Neural cell (in vitro differentiated cells): ENCODE measurements around the gene POLK. TPM values are rescaled to one million over a fixed set of nuclear protein-coding genes. Genes with fewer than 3 reads are reported as not detected.

Experiments
- H2AFZ ChIP-seq: fragments of 200-600, 300-800 bp; sonication (generic), shearing (Covaris generic); 2 replicates; pipeline ENCODE4 v1.6.0; 2014; ENCODE audit warnings: low read depth, mild to moderate bottlenecking, antibody characterized with exemption, low read length, moderate library complexity
- H3F3A ChIP-seq: fragments of 200-600 bp; shearing (Covaris generic); 2 replicates; pipeline ENCODE4 v1.6.1; 2016; ENCODE audit warnings: mild to moderate bottlenecking, moderate library complexity, mixed read lengths, antibody characterized with exemption, low read length; ENCODE audit not compliant: insufficient read depth, poor library complexity, severe bottlenecking
- H3K27ac ChIP-seq: fragments of 200-600, 300-800 bp; sonication (generic), shearing (Covaris generic); 2 replicates; pipeline ENCODE4 v1.5.1; 2014; ENCODE audit warnings: mild to moderate bottlenecking, low read length, moderate library complexity
- H3K27me3 ChIP-seq: fragments of 300-800, 200-600 bp; sonication (generic), shearing (Covaris generic); 2 replicates; pipeline ENCODE4 v1.6.0; 2014; ENCODE audit warnings: mild to moderate bottlenecking, low read depth, low read length, moderate library complexity; ENCODE audit not compliant: insufficient read depth
- H3K36me3 ChIP-seq: fragments of 300-800, 200-600 bp; sonication (generic), shearing (Covaris generic); 2 replicates; pipeline ENCODE4 v1.5.1; 2014; ENCODE audit warnings: mild to moderate bottlenecking, antibody characterized with exemption, low read length, moderate library complexity; ENCODE audit not compliant: insufficient read depth
- H3K4me2 ChIP-seq: fragments of 300-800, 200-600 bp; sonication (generic), shearing (Covaris generic); 2 replicates; pipeline ENCODE4 v1.6.0; 2014; ENCODE audit warnings: mild to moderate bottlenecking, low read length
- H3K4me3 ChIP-seq: fragments of 300-800, 200-600 bp; sonication (generic), shearing (Covaris generic); 2 replicates; pipeline ENCODE4 v1.5.1; 2014; ENCODE audit warnings: mild to moderate bottlenecking, low read length, moderate library complexity
- H3K79me2 ChIP-seq: fragments of 200-600 bp; shearing (Covaris generic); replicated peaks from 2 replicates; pipeline ENCODE4 v1.6.0; 2014; ENCODE audit warnings: mild to moderate bottlenecking, low read length, moderate library complexity; ENCODE audit not compliant: insufficient read depth
- H3K9ac ChIP-seq: fragments of 300-800, 200-600 bp; sonication (generic), shearing (Covaris generic); 2 replicates; pipeline ENCODE4 v1.6.1; 2016; ENCODE audit warnings: mild to moderate bottlenecking, low read length, mixed read lengths
- H3K9me2 ChIP-seq: fragments of 200-600 bp; shearing (Covaris generic); 2 replicates; pipeline ENCODE4 v1.6.1; 2016; ENCODE audit warnings: mild to moderate bottlenecking, low read length, mixed read lengths; ENCODE audit not compliant: insufficient read depth
- H3K9me3 ChIP-seq: fragments of 200-600, 300-800 bp; sonication (generic), shearing (Covaris generic); 2 replicates; pipeline ENCODE4 v1.6.1; 2016; ENCODE audit warnings: mild to moderate bottlenecking, mixed run types, low read length, moderate library complexity, mixed read lengths
- H4K20me1 ChIP-seq: fragments of 200-600 bp; shearing (Covaris generic); 2 replicates; pipeline ENCODE4 v1.6.1; 2016; ENCODE audit warnings: mild to moderate bottlenecking, mixed run types; ENCODE audit not compliant: insufficient read depth
- EP300 ChIP-seq: fragments of 450-650 bp; conservative IDR thresholded peaks from 2 replicates; pipeline ENCODE4 v1.6.1; 2014; ENCODE audit warnings: antibody characterized with exemption, mild to moderate bottlenecking, moderate library complexity; ENCODE audit not compliant: poor library complexity, severe bottlenecking
- POLR2AphosphoS5 ChIP-seq: IDR thresholded peaks from 2 replicates; pipeline ENCODE4 v1.6.1; 2012
- SMC3 ChIP-seq: fragments of 450-650 bp; conservative IDR thresholded peaks from 2 replicates; pipeline ENCODE4 v1.6.1; 2014; ENCODE audit warnings: antibody characterized with exemption, mild to moderate bottlenecking, moderate library complexity; ENCODE audit not compliant: poor library complexity
- TAF1 ChIP-seq: IDR thresholded peaks from 2 replicates; pipeline ENCODE4 v1.6.1; 2012; ENCODE audit warnings: low read depth
- polyA plus RNA-seq: library from polyadenylated mRNA; depleted of rRNA; stranded (reverse); fragments of >200 nt; gene quantifications from 2 replicates; pipeline ENCODE4 v1.2.3, GENCODE V29; 2014
- TF ChIP-seq, protein P1 (sequence below): IDR thresholded peaks from 2 replicates; pipeline ENCODE4 v1.6.1; 2012; ENCODE audit warnings: borderline replicate concordance
- TF ChIP-seq, protein P2 (sequence below): fragments of 450-650 bp; IDR thresholded peaks from 2 replicates; pipeline ENCODE4 v1.5.1; 2014; ENCODE audit warnings: antibody characterized with exemption, mild to moderate bottlenecking, moderate library complexity; ENCODE audit not compliant: poor library complexity, severe bottlenecking

Gene POLK
- polyA plus RNA-seq, 1 donor from 2014 or later = 36.4 TPM

- Histone ChIP-seq H3K4me2 (no peak overlapping the region), H3K9ac (no peak overlapping the region), H3K9me3 (no peaks in the 10 kb centered on the region), H3K27ac (no peak overlapping the region), H3K27me3 (no peaks in the 10 kb centered on the region), H3K4me3 (no peak overlapping the region), H4K20me1 (no peaks in the 10 kb centered on the region), H3F3A (no peaks in the 10 kb centered on the region), H3K36me3 (no peaks in the 10 kb centered on the region), H2AFZ (no peak overlapping the region), H3K9me2 (no peaks in the 10 kb centered on the region), H3K79me2 (peaks cover 33% of the 10 kb centered on the region)
- no peak for TF ChIP-seq POLR2AphosphoS5
Observed at GRCh38 chr5:75473463-75473862, 38.2 kb upstream of the POLK start.

DNA sequence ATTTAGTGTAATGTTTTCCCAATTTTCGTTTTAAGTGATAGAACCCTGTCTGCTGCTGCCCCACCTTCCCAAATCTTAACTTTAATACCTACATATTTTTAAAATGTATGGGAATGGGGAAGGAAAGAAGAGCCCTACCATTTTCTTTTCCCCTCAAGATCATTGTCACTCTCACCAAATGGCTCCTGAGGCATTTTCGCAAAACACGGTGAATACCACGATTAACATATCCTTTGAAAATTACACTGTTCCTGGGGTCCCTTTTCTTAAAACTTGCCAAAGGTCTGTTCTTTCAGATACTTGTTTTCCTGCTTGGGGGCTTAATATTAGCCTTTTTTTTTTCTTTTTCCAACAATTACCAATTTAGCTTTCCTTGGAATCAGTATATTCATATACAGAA lies 36.3 kb upstream of the POLK start:
- Histone ChIP-seq H3K9me2 (no peaks in the 10 kb centered on the region), H4K20me1 (no peaks in the 10 kb centered on the region), H3K4me2 (no peak overlapping the region), H3K9me3 (no peaks in the 10 kb centered on the region), H3K36me3 (no peaks in the 10 kb centered on the region), H3K27me3 (no peaks in the 10 kb centered on the region), H2AFZ (no peak overlapping the region), H3K27ac (no peak overlapping the region), H3F3A (no peaks in the 10 kb centered on the region), H3K4me3 (no peak overlapping the region), H3K9ac (no peak overlapping the region), H3K79me2 (peaks cover 20% of the 10 kb centered on the region)
- TF ChIP-seq, protein P1, sequence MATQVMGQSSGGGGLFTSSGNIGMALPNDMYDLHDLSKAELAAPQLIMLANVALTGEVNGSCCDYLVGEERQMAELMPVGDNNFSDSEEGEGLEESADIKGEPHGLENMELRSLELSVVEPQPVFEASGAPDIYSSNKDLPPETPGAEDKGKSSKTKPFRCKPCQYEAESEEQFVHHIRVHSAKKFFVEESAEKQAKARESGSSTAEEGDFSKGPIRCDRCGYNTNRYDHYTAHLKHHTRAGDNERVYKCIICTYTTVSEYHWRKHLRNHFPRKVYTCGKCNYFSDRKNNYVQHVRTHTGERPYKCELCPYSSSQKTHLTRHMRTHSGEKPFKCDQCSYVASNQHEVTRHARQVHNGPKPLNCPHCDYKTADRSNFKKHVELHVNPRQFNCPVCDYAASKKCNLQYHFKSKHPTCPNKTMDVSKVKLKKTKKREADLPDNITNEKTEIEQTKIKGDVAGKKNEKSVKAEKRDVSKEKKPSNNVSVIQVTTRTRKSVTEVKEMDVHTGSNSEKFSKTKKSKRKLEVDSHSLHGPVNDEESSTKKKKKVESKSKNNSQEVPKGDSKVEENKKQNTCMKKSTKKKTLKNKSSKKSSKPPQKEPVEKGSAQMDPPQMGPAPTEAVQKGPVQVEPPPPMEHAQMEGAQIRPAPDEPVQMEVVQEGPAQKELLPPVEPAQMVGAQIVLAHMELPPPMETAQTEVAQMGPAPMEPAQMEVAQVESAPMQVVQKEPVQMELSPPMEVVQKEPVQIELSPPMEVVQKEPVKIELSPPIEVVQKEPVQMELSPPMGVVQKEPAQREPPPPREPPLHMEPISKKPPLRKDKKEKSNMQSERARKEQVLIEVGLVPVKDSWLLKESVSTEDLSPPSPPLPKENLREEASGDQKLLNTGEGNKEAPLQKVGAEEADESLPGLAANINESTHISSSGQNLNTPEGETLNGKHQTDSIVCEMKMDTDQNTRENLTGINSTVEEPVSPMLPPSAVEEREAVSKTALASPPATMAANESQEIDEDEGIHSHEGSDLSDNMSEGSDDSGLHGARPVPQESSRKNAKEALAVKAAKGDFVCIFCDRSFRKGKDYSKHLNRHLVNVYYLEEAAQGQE = no peak
- TF ChIP-seq SMC3 = no peak
- no peak for TF ChIP-seq EP300
- TF ChIP-seq, protein P2, sequence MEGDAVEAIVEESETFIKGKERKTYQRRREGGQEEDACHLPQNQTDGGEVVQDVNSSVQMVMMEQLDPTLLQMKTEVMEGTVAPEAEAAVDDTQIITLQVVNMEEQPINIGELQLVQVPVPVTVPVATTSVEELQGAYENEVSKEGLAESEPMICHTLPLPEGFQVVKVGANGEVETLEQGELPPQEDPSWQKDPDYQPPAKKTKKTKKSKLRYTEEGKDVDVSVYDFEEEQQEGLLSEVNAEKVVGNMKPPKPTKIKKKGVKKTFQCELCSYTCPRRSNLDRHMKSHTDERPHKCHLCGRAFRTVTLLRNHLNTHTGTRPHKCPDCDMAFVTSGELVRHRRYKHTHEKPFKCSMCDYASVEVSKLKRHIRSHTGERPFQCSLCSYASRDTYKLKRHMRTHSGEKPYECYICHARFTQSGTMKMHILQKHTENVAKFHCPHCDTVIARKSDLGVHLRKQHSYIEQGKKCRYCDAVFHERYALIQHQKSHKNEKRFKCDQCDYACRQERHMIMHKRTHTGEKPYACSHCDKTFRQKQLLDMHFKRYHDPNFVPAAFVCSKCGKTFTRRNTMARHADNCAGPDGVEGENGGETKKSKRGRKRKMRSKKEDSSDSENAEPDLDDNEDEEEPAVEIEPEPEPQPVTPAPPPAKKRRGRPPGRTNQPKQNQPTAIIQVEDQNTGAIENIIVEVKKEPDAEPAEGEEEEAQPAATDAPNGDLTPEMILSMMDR = no peak
- no peak for TF ChIP-seq TAF1

- TF ChIP-seq SMC3 = no peak
- Histone ChIP-seq H3K9me2 (no peaks in the 10 kb centered on the region), H3K4me3 (no peak overlapping the region), H2AFZ (no peak overlapping the region), H3K9ac (no peak overlapping the region), H3K79me2 (peaks cover 21% of the 10 kb centered on the region), H3K27ac (no peak overlapping the region), H3K36me3 (no peaks in the 10 kb centered on the region), H4K20me1 (no peaks in the 10 kb centered on the region), H3F3A (no peaks in the 10 kb centered on the region), H3K9me3 (peaks cover 2% of the 10 kb centered on the region), H3K27me3 (no peaks in the 10 kb centered on the region), H3K4me2 (no peak overlapping the region)
Observed at GRCh38 chr5:75481024-75481423, 30.7 kb upstream of the POLK start.
